T-helper 22 cell (primary cell): ENCODE results near the gene LANCL1.

Experiments
- DNase-seq: peaks from one replicate; pipeline ENCODE4 v3.0.0-alpha.2; 2020; ENCODE audit warnings: low read depth

The LANCL1 gene

GRCh38 chr2:210389856-210390255 lies 86.7 kb downstream of the LANCL1 start:
- DNase-seq, result no peak

GRCh38 chr2:210388148-210388547 lies 88.4 kb downstream of the LANCL1 start:
- DNase-seq, result no peak

GRCh38 chr2:210387074-210387473 lies 89.5 kb downstream of the LANCL1 start:
- DNase-seq, result no peak
